ENCODE measurements around the gene KHK.

GRCh38 chr2:27136751-27137150 is 50.2 kb downstream of the KHK start:
- TF ChIP-seq CTCF (IDR thresholded peaks at IDR 0.05; ENCODE audit: low read depth, low read length) (no peak), EZH2phosphoT487 (IDR thresholded peaks at IDR 0.05; ENCODE audit: low read depth) (no peak)
